IPS-15b (cell line): ENCODE data around the gene RND1.
A peak's percentile ranks its signal among the peaks of the same experiment; 100 is the strongest.

ENCODE experiments used
- H3K27me3 ChIP-seq: one replicate; pipeline ENCODE4 v1.6.1; 2013; ENCODE audit warnings: low read length; ENCODE audit not compliant: control insufficient read depth, insufficient read depth
- H3K36me3 ChIP-seq: one replicate; pipeline ENCODE4 v1.6.1; 2013; ENCODE audit warnings: low read length; ENCODE audit not compliant: control insufficient read depth, insufficient read depth
- H3K4me1 ChIP-seq: one replicate; pipeline ENCODE4 v1.6.1; 2013; ENCODE audit warnings: mild to moderate bottlenecking, low read length; ENCODE audit not compliant: control insufficient read depth, insufficient read depth
- H3K4me3 ChIP-seq: one replicate; pipeline ENCODE4 v1.5.1; 2013; ENCODE audit warnings: low read depth, low read length
- H3K9ac ChIP-seq: one replicate; pipeline ENCODE4 v1.6.1; 2013; ENCODE audit warnings: low read depth, mild to moderate bottlenecking, low read length
- H3K9me3 ChIP-seq: one replicate; pipeline ENCODE4 v1.6.1; 2013; ENCODE audit warnings: mild to moderate bottlenecking, low read length; ENCODE audit not compliant: control insufficient read depth, insufficient read depth

The RND1 gene

DNA sequence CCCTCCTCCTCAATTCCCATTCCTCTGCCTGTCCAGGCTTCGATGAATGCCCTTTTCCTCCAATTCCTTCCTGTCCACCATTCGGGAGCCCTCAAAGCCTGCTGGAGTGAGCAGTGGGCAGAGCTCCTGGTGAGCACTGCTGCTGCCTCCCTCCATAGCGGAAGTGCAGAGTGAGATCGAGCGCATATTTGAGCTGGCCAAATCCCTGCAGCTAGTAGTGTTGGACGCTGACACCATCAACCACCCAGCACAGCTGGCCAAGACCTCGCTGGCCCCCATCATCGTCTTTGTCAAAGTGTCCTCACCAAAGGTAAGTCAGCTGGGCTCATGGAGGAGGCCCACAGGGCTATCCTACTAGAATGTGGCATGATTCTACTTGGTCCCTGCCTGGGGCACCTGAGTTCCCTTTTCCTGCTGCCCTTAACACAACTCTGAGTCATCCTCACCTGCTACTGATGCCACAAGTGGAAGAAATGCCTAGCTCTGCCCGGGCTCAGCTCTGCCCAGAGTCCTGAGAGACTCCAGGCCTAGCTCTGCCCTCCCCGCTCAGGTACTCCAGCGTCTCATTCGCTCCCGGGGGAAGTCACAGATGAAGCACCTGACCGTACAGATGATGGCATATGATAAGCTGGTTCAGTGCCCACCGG, 39.3 kb downstream of the RND1 start:
- Histone ChIP-seq H3K4me3 (no peak overlapping the region), H3K9me3 (no peaks in the 10 kb centered on the region), H3K9ac (no peak overlapping the region), H3K4me1 (peaks cover 6% of the 10 kb centered on the region), H3K27me3 (peaks cover 2% of the 10 kb centered on the region), H3K36me3 (peaks cover 38% of the 10 kb centered on the region)

DNA sequence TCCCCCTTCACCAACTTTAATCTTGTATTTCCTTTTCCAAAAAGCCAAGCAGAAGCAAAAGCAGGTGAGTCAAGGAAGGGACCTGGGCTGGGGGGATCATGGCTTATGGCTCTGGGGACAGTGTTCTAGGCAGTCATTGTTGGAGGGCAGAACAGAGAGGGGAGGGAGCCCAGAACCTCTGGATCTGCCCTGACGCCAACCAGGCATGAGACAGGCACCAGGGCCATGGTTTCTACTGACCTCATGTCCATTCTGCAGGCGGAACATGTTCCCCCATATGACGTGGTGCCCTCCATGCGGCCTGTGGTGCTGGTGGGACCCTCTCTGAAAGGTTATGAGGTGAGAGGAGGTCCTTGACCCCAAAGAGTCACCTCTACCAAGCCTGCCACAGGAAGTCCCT, 40.8 kb downstream of the RND1 start:
- Histone ChIP-seq H3K9me3 (no peaks in the 10 kb centered on the region), H3K4me1 (peaks cover 12% of the 10 kb centered on the region), H3K9ac (peak overlapping the region; percentile 37), H3K4me3 (no peak overlapping the region), H3K27me3 (peaks cover 11% of the 10 kb centered on the region), H3K36me3 (peaks cover 24% of the 10 kb centered on the region)

DNA sequence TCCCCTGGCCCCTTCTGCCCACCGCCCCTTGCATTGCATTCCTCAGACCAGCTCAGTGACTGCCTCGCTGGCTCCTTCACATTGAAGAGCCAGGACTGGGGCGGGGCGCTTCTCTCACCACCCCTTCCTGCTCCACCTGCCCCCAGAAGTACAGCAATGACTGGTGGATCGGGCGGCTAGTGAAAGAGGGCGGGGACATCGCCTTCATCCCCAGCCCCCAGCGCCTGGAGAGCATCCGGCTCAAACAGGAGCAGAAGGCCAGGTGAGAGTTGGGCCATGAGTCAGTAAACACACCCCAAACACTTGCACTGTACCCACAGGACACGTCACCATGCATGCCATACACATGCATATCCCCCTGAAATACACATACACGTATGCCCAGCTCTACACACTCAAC, 41.6 kb downstream of the RND1 start:
- Histone ChIP-seq H3K9ac (no peak overlapping the region), H3K27me3 (peaks cover 19% of the 10 kb centered on the region), H3K9me3 (no peaks in the 10 kb centered on the region), H3K4me1 (peaks cover 13% of the 10 kb centered on the region), H3K4me3 (peak overlapping the region; percentile 3), H3K36me3 (peaks cover 18% of the 10 kb centered on the region)

DNA sequence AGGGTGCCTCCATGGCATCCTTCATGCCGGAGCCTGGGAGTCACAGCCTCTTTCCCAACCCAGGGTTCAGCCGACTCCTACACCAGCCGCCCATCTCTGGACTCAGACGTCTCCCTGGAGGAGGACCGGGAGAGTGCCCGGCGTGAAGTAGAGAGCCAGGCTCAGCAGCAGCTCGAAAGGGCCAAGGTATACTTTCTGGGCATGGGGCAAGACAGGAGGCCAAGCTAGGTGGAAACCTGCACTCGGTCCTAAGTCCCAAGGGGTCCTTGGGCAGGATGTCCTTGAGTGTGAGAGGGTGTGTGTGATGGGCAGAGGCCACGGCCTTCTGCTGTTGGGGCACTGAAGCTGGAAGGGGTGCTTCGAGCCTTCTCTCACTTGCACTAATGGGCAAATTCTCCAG, 42.4 kb downstream of the RND1 start:
- no peaks in the 10 kb centered on the region for H3K9me3 ChIP-seq
- peaks cover 13% of the 10 kb centered on the region for H3K4me1 ChIP-seq
- peaks cover 21% of the 10 kb centered on the region for H3K27me3 ChIP-seq
- H3K36me3 ChIP-seq = peaks cover 10% of the 10 kb centered on the region
- H3K9ac ChIP-seq = no peak overlapping the region
- H3K4me3 ChIP-seq = no peak overlapping the region

DNA sequence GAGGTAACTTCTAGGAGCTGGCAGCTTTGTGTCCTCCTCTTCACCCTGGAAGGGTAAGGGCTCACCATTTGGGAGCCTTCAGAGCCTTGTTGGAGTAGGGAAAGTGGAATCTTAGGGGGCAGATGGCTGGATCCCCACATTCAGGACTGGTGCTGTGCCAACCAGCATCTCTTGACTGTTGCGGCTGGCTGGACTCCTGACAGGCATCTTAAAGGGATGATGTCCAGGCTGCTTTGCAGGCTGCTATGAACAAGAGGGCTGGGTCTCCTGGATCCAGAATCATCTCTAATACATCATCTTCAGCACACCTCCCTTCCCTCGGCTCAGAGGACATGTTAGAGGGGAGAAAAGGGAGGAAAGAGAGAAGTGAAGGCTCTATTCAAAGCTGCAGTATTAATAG, 43.0 kb downstream of the RND1 start:
- Histone ChIP-seq H3K9ac (no peak overlapping the region), H3K4me1 (peaks cover 13% of the 10 kb centered on the region), H3K9me3 (no peaks in the 10 kb centered on the region), H3K36me3 (peaks cover 7% of the 10 kb centered on the region), H3K27me3 (peaks cover 25% of the 10 kb centered on the region), H3K4me3 (no peak overlapping the region)

DNA sequence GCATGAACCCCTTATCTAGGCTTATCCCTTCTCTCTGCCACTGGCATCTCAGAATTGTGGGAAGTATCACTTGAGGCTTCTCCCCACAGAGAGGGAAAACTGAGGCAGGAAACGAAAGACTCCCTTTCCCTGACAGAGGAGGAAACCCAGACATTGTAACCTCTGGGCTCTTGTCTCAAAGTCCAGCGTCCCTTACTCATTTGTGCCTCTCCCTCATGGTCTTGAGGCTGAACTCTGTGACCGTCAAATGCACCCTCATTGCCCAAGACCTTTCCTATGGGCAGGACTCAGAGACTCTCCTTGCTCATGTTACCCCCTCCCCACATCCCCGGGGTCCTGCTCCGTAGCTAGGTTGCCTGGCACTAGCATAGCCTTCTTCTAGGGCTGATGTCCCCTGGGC, 43.5 kb downstream of the RND1 start:
- Histone ChIP-seq H3K9ac (no peak overlapping the region), H3K36me3 (peaks cover 4% of the 10 kb centered on the region), H3K27me3 (peaks cover 30% of the 10 kb centered on the region), H3K9me3 (no peaks in the 10 kb centered on the region), H3K4me1 (peaks cover 15% of the 10 kb centered on the region), H3K4me3 (no peak overlapping the region)

DNA sequence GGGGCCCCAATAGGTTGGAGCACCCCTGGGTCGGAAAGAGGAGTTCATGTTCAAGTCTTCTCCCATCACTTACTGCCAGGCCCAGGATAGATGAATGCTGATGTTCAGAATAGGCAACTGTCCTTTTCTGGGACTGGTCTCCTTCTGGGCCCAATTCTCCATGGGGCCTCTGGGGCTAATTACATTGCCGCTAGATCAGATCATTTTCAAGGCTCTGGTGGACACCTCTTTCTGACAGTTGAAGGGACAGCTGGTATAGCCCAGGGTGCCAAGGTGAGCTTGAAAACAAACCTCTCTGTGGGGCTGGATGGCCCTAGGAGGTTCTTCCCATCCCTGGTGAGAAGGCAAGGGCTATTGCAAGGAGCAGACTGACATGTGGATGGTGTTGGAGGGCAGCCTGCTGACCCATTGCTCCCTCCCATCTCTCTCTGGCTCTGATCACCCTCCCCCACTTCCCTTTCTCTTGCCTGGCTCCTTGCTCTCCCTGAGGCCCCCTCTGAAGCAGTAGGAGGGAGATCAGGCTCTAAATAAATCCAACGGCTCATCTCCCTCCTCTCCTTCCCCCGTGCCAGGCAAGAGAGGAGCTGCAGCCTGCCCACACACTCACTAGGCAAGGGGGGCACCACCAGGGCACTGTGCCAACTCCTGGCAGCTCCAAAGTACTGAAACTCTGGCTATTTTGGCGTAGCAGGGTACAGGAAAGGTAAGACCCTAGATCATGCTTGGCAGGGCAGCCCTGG, 45.5 kb downstream of the RND1 start:
- Histone ChIP-seq H3K9ac (no peak overlapping the region), H3K9me3 (no peaks in the 10 kb centered on the region), H3K27me3 (peaks cover 47% of the 10 kb centered on the region), H3K4me3 (no peak overlapping the region), H3K4me1 (peaks cover 18% of the 10 kb centered on the region), H3K36me3 (no peaks in the 10 kb centered on the region)

DNA sequence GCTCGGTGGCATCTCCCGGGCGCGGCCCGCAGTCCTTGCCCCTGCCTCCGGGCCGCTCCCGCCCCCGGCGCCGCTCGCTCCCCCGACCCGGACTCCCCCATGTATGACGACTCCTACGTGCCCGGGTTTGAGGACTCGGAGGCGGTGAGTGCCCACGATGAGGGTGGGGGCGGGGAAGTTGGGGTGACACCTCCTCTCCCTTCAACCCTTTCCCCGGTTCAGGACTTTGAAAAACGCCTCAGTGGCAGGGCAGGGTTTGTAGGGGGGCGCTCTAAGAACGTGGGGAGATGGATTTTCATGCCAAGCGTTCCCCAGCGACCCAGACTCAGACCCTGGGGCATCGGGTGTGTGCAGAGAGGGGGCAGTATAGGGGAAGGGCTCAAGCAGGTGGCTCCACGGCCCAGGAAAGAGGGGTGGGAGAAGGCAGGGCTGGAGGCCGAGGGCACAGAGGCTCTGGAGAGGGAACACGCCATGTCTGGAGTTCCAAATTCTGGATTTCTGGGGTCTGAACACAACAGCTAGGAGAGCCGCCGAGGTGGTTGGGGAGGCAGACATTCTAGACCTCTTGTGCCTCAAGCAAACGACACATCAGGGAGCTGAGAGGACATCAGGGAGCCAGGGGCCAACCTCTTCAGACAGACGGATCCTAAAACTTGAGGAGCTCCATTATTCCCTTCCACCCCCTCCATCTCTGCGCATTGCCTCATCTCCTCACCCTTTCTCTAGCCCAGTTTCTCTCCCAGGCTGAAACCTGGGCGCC, 46.7 kb downstream of the RND1 start:
- peaks cover 48% of the 10 kb centered on the region for H3K27me3 ChIP-seq
- H3K4me3 ChIP-seq = peak overlapping the region; percentile 88
- peak overlapping the region; percentile 24 for H3K9ac ChIP-seq
- H3K4me1 ChIP-seq = peaks cover 15% of the 10 kb centered on the region
- H3K9me3 ChIP-seq = no peaks in the 10 kb centered on the region
- H3K36me3 ChIP-seq = no peaks in the 10 kb centered on the region

DNA sequence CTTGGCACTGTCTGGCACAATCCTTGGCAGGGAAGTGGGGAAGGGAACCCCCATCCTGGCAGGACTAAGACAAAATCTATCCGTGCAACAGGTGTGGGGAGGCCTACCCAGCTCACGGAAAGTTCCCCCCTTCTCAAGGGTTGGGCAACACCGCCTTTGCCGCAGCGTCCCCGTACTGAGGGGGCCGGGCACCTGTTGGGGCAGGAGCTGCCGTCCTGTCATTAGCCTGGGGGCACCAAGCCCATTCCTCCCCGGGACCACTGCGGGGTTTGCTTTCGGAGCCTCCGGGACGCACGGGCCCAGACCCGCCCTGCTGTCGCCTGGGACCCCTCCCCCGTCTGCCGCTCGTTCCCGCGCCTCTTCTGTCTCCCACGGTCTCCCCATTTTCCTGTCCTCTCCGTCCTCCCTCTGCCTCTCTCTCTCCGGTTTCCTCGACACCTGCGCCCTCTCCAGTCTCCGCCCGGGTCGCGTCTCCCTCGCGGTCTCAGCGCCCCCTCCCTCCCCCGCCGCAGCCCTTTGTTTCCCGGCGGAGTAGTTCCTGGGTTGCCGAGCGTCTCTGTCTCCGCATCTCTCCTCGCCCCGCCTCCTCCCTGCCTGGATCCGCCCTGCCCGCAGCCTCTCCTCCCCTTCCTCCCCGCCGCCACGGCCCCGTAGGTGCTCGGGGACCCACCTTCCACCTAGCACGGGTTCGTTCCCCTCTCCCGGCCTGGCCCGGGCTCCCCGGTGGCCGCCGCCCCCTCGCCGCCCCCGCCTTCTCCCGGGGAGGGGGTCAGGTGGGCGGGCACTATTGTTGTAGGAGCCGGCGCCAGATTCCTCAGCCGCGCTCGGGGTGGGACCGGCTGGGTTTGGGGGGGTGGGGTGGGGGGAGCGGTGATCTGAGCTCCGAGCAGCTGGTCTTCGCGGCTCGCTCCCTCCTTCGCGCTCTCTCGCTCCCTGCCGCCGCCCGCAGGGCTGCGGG, 47.5 kb downstream of the RND1 start, which contains the start of gene CACNB3:
TSS of gene CACNB3 (plus strand) at position 624 of the 958 bp plus-strand sequence. CDS start 434 bp downstream, outside the sequence.
- H3K4me3 ChIP-seq = peak within 1 kb of the TSS; percentile 88
- peaks cover 48% of the 10 kb centered on the region for H3K27me3 ChIP-seq
- H3K4me1 ChIP-seq = peaks cover 12% of the 10 kb centered on the region
- no peaks in the 10 kb centered on the region for H3K36me3 ChIP-seq
- H3K9ac ChIP-seq = peak within 1 kb of the TSS; percentile 24
- H3K9me3 ChIP-seq = no peaks in the 10 kb centered on the region

DNA sequence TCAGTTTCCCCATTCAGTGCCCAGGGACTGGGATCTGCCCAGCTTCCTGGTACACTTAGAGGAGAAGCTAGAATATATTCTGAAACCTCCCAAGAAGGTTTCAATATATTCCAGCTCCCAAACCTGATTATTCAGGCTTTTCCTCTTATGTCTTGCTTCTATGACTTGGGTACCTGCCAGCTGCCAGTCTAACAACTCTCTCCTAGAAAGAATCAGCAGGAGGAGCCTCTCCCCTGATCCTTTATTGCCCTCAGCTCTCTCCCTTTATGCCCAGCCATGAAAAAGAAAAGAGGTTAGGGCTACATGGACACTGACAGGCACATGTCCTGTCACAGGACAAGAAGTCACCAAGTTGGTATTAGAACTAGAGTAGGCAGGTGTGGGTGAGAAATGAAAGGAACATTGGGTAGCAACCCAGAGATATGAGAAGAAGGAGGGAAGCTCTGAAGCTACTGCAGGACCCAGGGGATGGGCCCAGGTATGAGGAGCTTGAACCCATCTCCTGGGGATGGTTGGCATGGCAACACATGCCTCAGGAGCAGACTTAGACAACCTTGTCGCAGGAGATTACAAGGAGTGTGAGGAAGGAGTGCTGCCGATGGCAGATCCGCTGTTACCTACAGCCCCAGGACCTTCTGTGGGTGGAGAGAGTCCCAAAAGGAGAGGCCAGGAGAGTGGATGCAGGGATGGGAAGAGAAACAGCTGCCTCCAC, 49.4 kb downstream of the RND1 start:
- peak overlapping the region; percentile 86 for H3K4me3 ChIP-seq
- no peaks in the 10 kb centered on the region for H3K36me3 ChIP-seq
- H3K27me3 ChIP-seq = peaks cover 60% of the 10 kb centered on the region
- no peaks in the 10 kb centered on the region for H3K9me3 ChIP-seq
- no peak overlapping the region for H3K9ac ChIP-seq
- peaks cover 16% of the 10 kb centered on the region for H3K4me1 ChIP-seq
